Heart right ventricle (tissue), 16 donors: Measurements from ENCODE around the gene BNIP5. TPM values are rescaled to one million over a fixed set of nuclear protein-coding genes. Genes with fewer than 3 reads are reported as not detected.

Source experiments
- ATAC-seq, 8 donors: fragments of 200-7000 bp; cut with Tn5 transposase; one replicate each; pipeline ENCODE4 v1.9.1; 2020; ENCODE audit warnings: mild to moderate bottlenecking in 8 of 8, moderate library complexity in 8 of 8, moderate number of reproducible peaks in 1 of 8
- DNase-seq, 2 donors: peaks; one replicate each; pipeline ENCODE4 v3.0.0-alpha.2; 2020
- H3K27ac ChIP-seq, 10 donors: fragments of 200-600 bp; sonication (generic) in 2 of 10; one replicate each; pipeline versions ENCODE4 v1.5.0 to v1.8.0; 2020 to 2022; ENCODE audit warnings: mild to moderate bottlenecking in 3 of 10
- H3K27me3 ChIP-seq, 7 donors: fragments of 200-600 bp; one replicate each; pipeline ENCODE4 v1.8.0; 2021 to 2022; ENCODE audit warnings: mild to moderate bottlenecking in 2 of 7
- H3K36me3 ChIP-seq, 9 donors: fragments of 200-600 bp; sonication (generic) in 1 of 9; one replicate each; pipeline versions ENCODE4 v1.5.0 to v1.8.0; 2020 to 2022; ENCODE audit warnings: mild to moderate bottlenecking in 2 of 9
- H3K4me1 ChIP-seq, 9 donors: fragments of 200-600 bp; sonication (generic) in 1 of 9; one replicate each; pipeline versions ENCODE4 v1.5.0 to v1.8.0; 2020 to 2022; ENCODE audit warnings: mild to moderate bottlenecking in 4 of 9
- H3K4me3 ChIP-seq, 10 donors: fragments of 200-600 bp; sonication (generic) in 2 of 10; one replicate each; pipeline versions ENCODE4 v1.5.0 to v1.8.0; 2020 to 2022; ENCODE audit warnings: mild to moderate bottlenecking in 7 of 10, moderate library complexity in 2 of 10
- H3K9me3 ChIP-seq, 11 donors: fragments of 200-600 bp in 10 of 11; sonication (generic) in 2 of 11; one replicate each; pipeline versions ENCODE4 v1.5.0 to v1.8.0; 2013 to 2022; ENCODE audit warnings: mild to moderate bottlenecking in 2 of 11, control low read depth in 1 of 11, moderate library complexity in 1 of 11
- CTCF ChIP-seq, 9 donors: fragments of 200-600 bp; sonication (generic) in 2 of 9; IDR thresholded peaks; one replicate each; pipeline versions ENCODE4 v1.5.0 to v1.8.0; 2021 to 2022; ENCODE audit warnings: antibody characterized with exemption in 9 of 9, mild to moderate bottlenecking in 5 of 9, moderate library complexity in 1 of 9
- WGBS, 2 donors: extraction: QIAGEN DNeasy Blood & Tissue Kit; methylation state at CpG; one replicate each; pipeline ENCODE4 v1.1.7; 2013; ENCODE audit warnings: inconsistent platforms in 1 of 2; 5-methylcytosine and 5-hydroxymethylcytosine counted together
- intact Hi-C, 10 donors: fragments of 100-400 bp; cut with DNase I; formaldehyde crosslinking; loops; one replicate each; pipeline versions ENCODE4 v1.11.1 to v1.14.2; 2022
- polyA plus RNA-seq, 2 donors: library from polyadenylated mRNA; stranded (reverse); fragments of 200-250 nt; gene quantifications; one replicate each; pipeline ENCODE4 v1.2.3, GENCODE V29; 2013
- total RNA-seq, 10 donors: library from RNA; stranded (reverse); fragmentation: NEBNext Ultra II Directional in 3 of 10; extraction: Animal tissue kit (Norgen Biotek cat#: 25700) in 3 of 10; gene quantifications; one replicate each; pipeline versions ENCODE4 v1.2.1 to v1.2.4, GENCODE V29; 2021 to 2023
- donor health status: Arrhythmogenic right ventricular cardiomyopathy.
- donor health status: ischemic (EF 13 %, LVEDD 7.1; RV severe dilation, severe dysfunction).
- donor health status: healthy with polysubstance abuse.
- donor health status: DM: no; HTN: yes; CAD: no.
- donor health status: DM: no; HTN: no; CAD: no.
- donor health status: ischemic (EF 25% LVEDD 6.9; RV normal size, moderate dysfunction).
- donor health status: ischemic (EF 25% LVEDD 5.7; RV mildly dilated, moderate dysfunction).
- donor health status: healthy.
- donor health status: DM: yes; HTN: yes; CAD: no.
- donor health status: Ischemic cardiomyopathy.
- donor health status: ischemic (EF 35%, LVEDD 5.7; RV mildly dilated, moderate dysfunction).
- donor health status: nonischemic (EF 11% LVEDD 7.7; RV severe dilation, severe dysfunction).
- donor health status: DM: yes; HTN: yes; CAD: no.
- donor health status: PGD.
- donor health status: ischemic (EF 29% LVEDD 5.4; RV normal size, mild dysfunction).
- donor health status: nonischemic (EF 23%, LVEDD 6.1; RV moderate dilation, normal function).

Gene BNIP5
- total and polyA plus RNA-seq, 12 donors: not detected

GRCh38 chr6:36377594-36377993, 40.9 kb upstream of the BNIP5 start:
- no peaks in the 10 kb centered on the region for H3K9me3 ChIP-seq
- peaks cover 0 to 12% (median 0%) of the 10 kb centered on the region in 9 donors for H3K36me3 ChIP-seq
- 63 to 71% methylated on average over 5 of the region's 5 CpGs for WGBS, 2 donors
- H3K4me1 ChIP-seq: no peaks in the 10 kb centered on the region
- DNase-seq (no peak), ATAC-seq (no peak)
- H3K27ac ChIP-seq: no peak overlapping the region
- H3K27me3 ChIP-seq: peaks cover 0 to 4% (median 0%) of the 10 kb centered on the region in 7 donors
- no peak overlapping the region for H3K4me3 ChIP-seq
- TF ChIP-seq CTCF (IDR thresholded peaks at IDR 0.05): no peak
- intact Hi-C loops: no loop called here

DNA sequence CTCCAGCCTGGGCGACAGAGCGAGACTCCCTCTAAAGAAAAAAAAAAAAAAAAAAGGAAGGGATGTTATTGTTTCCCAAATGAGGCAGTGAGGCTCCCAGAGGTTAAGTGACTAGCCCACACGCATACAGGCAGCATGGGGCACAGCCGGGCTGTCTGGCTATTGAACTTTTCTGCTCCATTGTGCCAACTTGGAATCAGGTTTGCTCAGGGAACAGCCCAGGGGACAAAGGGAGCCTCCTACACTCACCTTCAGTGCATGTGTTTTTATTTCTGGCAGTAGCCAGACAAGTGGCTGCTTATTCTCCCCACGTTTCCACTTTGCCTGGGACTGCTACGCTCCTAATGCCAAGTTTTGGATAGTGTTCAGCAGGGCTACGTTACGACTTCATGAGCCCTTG, 40.1 kb upstream of the BNIP5 start:
- H3K36me3 ChIP-seq: peaks cover 0 to 13% (median 0%) of the 10 kb centered on the region in 9 donors
- H3K4me1 ChIP-seq: no peaks in the 10 kb centered on the region
- DNase-seq: no peak
- no peak overlapping the region for H3K4me3 ChIP-seq
- no peak overlapping the region for H3K27ac ChIP-seq
- H3K9me3 ChIP-seq: no peaks in the 10 kb centered on the region
- peaks cover 0 to 4% (median 0%) of the 10 kb centered on the region in 7 donors for H3K27me3 ChIP-seq
- intact Hi-C loops: no loop called here
- 80 to 83% methylated on average over 8 of the region's 8 CpGs for WGBS, 2 donors
- ATAC-seq: peak in 1 of 8 donors; percentile 16
- no peak for TF ChIP-seq CTCF (IDR thresholded peaks at IDR 0.05)

GRCh38 chr6:36376183-36376582, 39.5 kb upstream of the BNIP5 start:
- Histone ChIP-seq H3K9me3 (no peaks in the 10 kb centered on the region), H3K27me3 (peaks cover 0 to 8% (median 0%) of the 10 kb centered on the region in 7 donors), H3K4me1 (no peaks in the 10 kb centered on the region), H3K27ac (no peak overlapping the region), H3K4me3 (no peak overlapping the region), H3K36me3 (peaks cover 0 to 19% (median 0%) of the 10 kb centered on the region in 9 donors)
- DNase-seq: no peak
- TF ChIP-seq CTCF (IDR thresholded peaks at IDR 0.05): no peak
- 93 to 97% methylated on average over 8 of the region's 8 CpGs for WGBS, 2 donors
- no peak for ATAC-seq
- intact Hi-C loops: no loop called here

DNA sequence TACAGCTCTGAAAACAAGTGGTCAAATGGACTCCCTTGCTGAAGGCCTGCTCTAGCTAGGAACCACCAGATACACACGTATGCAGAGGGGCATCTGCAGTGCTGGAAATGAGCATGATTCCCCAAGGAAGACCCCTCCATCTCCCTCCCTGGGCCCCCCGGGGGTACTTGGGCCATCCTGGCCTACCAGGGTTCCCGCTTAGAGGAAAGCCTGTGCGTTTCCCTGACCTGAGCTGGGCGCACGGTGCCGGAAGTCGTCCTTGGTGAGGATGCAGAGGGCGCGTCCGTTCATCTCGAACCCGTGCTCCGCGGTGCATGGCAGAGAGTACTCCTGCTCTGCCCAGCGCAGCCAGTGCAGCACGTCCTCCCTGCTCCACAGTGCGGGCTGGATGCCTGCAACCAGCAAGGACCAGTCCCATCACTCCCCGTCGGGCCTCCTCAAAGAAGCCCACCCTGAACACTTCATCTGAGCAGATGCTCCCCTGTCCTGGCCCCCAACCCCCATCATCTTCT, 39.0 kb upstream of the BNIP5 start:
- Histone ChIP-seq H3K4me3 (no peak overlapping the region), H3K27me3 (peaks cover 0 to 12% (median 0%) of the 10 kb centered on the region in 7 donors), H3K4me1 (no peaks in the 10 kb centered on the region), H3K27ac (no peak overlapping the region), H3K36me3 (peaks cover 0 to 24% (median 0%) of the 10 kb centered on the region in 9 donors), H3K9me3 (no peaks in the 10 kb centered on the region)
- TF ChIP-seq CTCF (IDR thresholded peaks at IDR 0.05): no peak
- no peak for ATAC-seq
- intact Hi-C loops: no loop called here
- DNase-seq: no peak
- 95% methylated on average over 20 of the region's 20 CpGs for WGBS, 2 donors
